ENCODE data around the gene SMARCD3. TPM values are rescaled to one million over a fixed set of nuclear protein-coding genes. Genes with fewer than 3 reads are reported as not detected.

SMARCD3 gene
- polyA plus RNA-seq, 1 donor from 2014 or later = 199 TPM

- Histone ChIP-seq H3K36me3 (ENCODE audit: insufficient read depth, low read length) (no peaks in the 10 kb centered on the region), H3K27ac (ENCODE audit: low read length) (no peak overlapping the region), H3F3A (ENCODE audit: insufficient read depth, low read length, poor library complexity, severe bottlenecking) (no peaks in the 10 kb centered on the region), H3K9me2 (ENCODE audit: insufficient read depth, low read length) (no peaks in the 10 kb centered on the region), H3K4me3 (ENCODE audit: low read length) (no peak overlapping the region), H4K20me1 (ENCODE audit: insufficient read depth) (no peaks in the 10 kb centered on the region), H3K4me2 (ENCODE audit: low read length) (no peak overlapping the region), H3K9me3 (ENCODE audit: low read length) (no peaks in the 10 kb centered on the region), H3K27me3 (ENCODE audit: insufficient read depth, low read depth, low read length) (no peaks in the 10 kb centered on the region), H3K9ac (ENCODE audit: low read length) (no peak overlapping the region), H2AFZ (ENCODE audit: low read depth, low read length) (no peak overlapping the region), H3K79me2 (replicated peaks; ENCODE audit: insufficient read depth, low read length) (no peaks in the 10 kb centered on the region)
- TF ChIP-seq RAD21 (conservative IDR thresholded peaks at IDR 0.05) (no peak), POLR2AphosphoS5 (IDR thresholded peaks at IDR 0.05) (no peak), SMC3 (conservative IDR thresholded peaks at IDR 0.05; ENCODE audit: poor library complexity) (no peak), EZH2 (IDR thresholded peaks at IDR 0.05; ENCODE audit: borderline replicate concordance, insufficient read depth, low read length, poor library complexity, severe bottlenecking) (no peak), MXI1 (conservative IDR thresholded peaks at IDR 0.05; ENCODE audit: poor library complexity, severe bottlenecking) (no peak), CTCF (IDR thresholded peaks at IDR 0.05; ENCODE audit: poor library complexity, severe bottlenecking) (no peak), REST (IDR thresholded peaks at IDR 0.05; ENCODE audit: borderline replicate concordance) (no peak), TAF1 (IDR thresholded peaks at IDR 0.05; ENCODE audit: low read depth) (no peak), EP300 (conservative IDR thresholded peaks at IDR 0.05; ENCODE audit: poor library complexity, severe bottlenecking) (no peak)
These were observed 46.7 kb downstream of the SMARCD3 start for GRCh38 chr7:151201751-151202150.

- Histone ChIP-seq H3K27me3 (ENCODE audit: insufficient read depth, low read depth, low read length) (no peaks in the 10 kb centered on the region), H3K9ac (ENCODE audit: low read length) (no peak overlapping the region), H3F3A (ENCODE audit: insufficient read depth, low read length, poor library complexity, severe bottlenecking) (no peaks in the 10 kb centered on the region), H3K36me3 (ENCODE audit: insufficient read depth, low read length) (no peaks in the 10 kb centered on the region), H3K4me2 (ENCODE audit: low read length) (no peak overlapping the region), H3K9me3 (ENCODE audit: low read length) (no peaks in the 10 kb centered on the region), H3K9me2 (ENCODE audit: insufficient read depth, low read length) (no peaks in the 10 kb centered on the region), H3K4me3 (ENCODE audit: low read length) (no peak overlapping the region), H3K27ac (ENCODE audit: low read length) (no peak overlapping the region), H3K79me2 (replicated peaks; ENCODE audit: insufficient read depth, low read length) (no peaks in the 10 kb centered on the region), H2AFZ (ENCODE audit: low read depth, low read length) (no peak overlapping the region), H4K20me1 (ENCODE audit: insufficient read depth) (no peaks in the 10 kb centered on the region)
- no peak for TF ChIP-seq POLR2AphosphoS5 (IDR thresholded peaks at IDR 0.05)
- TF ChIP-seq RAD21 (conservative IDR thresholded peaks at IDR 0.05) = no peak
- no peak for TF ChIP-seq SMC3 (conservative IDR thresholded peaks at IDR 0.05; ENCODE audit: poor library complexity)
- no peak for TF ChIP-seq EP300 (conservative IDR thresholded peaks at IDR 0.05; ENCODE audit: poor library complexity, severe bottlenecking)
- TF ChIP-seq REST (IDR thresholded peaks at IDR 0.05; ENCODE audit: borderline replicate concordance) = no peak
- TF ChIP-seq EZH2 (IDR thresholded peaks at IDR 0.05; ENCODE audit: borderline replicate concordance, insufficient read depth, low read length, poor library complexity, severe bottlenecking) = no peak
- TF ChIP-seq MXI1 (conservative IDR thresholded peaks at IDR 0.05; ENCODE audit: poor library complexity, severe bottlenecking) = no peak
- no peak for TF ChIP-seq CTCF (IDR thresholded peaks at IDR 0.05; ENCODE audit: poor library complexity, severe bottlenecking)
- no peak for TF ChIP-seq TAF1 (IDR thresholded peaks at IDR 0.05; ENCODE audit: low read depth)
These were observed 47.1 kb downstream of the SMARCD3 start for GRCh38 chr7:151201344-151201743.
